Left renal pelvis (tissue), 4 donors: ENCODE measurements around the gene WNT9A. TPM values are rescaled to one million over a fixed set of nuclear protein-coding genes. Genes with fewer than 3 reads are reported as not detected.

Source experiments
- DNase-seq, 4 donors: peaks; one replicate each; pipeline ENCODE4 v3.0.0-alpha.2; 2013; ENCODE audit warnings: low read depth in 4 of 4, low spot score in 3 of 4
- polyA plus RNA-seq, 4 donors: library from polyadenylated mRNA; unstranded; fragments of 120-200 nt; gene quantifications; one replicate each; pipeline ENCODE4 v1.2.1, GENCODE V29; 2013; ENCODE audit not compliant: insufficient read length in 4 of 4

The WNT9A gene
- polyA plus RNA-seq, 4 donors = 1.1 to 9.3 (median 1.8) TPM

- no peak for DNase-seq
Observed at GRCh38 chr1:227942716-227943261, 4.9 kb downstream of the WNT9A start.

GRCh38 chr1:227942021-227942715 lies 5.6 kb downstream of the WNT9A start:
- no peak for DNase-seq

- no peak for DNase-seq
Observed at GRCh38 chr1:227941509-227942020, 6.2 kb downstream of the WNT9A start.

GRCh38 chr1:227940791-227941241 lies 6.9 kb downstream of the WNT9A start:
- no peak for DNase-seq

DNA sequence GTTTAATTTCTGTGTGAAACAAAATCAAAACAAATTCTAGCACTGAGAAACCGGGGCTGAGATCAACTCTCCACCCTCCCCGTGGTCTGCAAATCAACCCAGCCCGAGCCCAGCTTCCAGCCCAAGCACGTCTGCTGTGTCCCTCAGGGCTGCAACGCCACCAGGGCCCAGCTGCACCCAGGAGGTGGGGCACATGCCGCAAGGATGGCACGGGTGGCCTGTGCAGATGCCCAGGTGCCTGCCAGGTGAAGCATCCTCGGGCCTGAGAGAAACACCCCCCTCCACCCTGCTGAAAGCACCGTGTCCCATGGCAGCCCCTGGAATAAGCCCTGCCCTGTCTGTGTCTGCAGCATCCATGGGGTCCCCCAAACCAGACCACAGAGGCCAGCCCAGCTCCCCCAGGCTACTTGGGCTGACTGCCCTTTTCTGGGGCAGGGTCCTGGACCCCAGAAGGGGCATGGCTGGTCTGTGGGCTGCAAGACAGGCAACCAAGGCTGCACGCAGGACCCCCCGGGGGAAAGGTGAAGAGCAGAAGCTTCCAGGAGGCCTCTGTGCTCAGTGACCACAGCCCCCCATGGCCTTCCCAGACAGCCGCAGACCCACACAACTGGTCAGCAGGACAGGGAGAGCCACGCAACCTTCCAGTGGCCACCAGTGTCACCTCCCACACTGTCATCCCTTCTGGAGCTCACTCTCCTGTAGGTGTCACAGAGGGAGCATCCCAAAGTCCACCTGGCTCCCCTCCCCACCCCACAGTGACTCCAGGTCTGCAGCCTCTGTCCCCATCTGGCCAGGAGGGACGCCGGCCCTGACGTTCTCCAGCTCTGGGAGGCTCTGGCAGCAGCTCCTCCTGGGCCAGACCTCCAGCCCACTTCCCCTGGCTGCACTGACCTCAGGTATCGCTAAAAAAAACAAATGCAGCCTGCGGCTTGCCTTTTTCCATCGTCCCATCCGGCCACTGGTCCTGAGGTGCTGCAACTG lies 7.7 kb downstream of the WNT9A start:
- DNase-seq = no peak

DNA sequence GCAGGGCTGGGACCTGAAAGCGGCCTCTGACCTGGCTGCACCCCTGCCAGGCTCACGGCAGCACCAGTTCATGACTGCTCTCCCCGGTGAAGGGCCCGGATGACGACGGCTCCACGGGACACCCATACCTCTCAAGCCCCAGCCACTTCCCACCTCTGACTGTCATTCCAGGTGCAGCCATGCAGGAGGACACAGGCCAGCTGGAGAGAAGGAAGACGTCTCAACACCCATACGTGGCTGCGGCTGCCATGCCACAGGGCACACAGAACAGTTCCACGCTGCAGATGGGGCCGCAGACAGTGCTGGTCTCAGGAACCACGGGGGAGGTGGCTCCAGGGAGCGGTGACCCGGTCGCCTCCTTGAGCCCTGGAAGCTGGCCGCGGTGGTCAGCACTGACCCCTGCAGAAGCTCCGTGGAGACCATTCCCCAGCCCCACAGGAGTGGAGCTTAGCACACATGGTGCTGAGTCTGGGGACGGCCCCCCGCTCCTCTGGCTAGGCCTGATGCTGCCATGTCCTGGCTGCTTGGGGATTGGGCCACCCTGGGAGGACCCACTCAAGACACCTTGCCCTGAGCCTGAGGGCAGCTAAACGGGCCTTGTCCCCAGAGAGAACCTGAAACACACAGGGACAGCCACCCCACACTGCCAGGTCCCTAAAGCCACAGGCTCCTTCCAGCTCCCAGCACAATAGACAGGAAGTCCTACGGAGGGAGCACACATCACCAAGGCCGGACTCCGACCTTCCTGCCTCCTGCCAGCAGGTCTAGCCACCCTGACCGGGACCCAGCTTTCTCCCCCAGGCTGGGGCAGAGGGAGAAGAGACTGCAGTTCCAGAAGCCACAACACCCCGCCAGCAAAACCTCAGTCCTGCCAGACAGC lies 8.6 kb downstream of the WNT9A start:
- no peak for DNase-seq

- DNase-seq = no peak
Observed at GRCh38 chr1:227938276-227938675, 9.5 kb downstream of the WNT9A start.

DNA sequence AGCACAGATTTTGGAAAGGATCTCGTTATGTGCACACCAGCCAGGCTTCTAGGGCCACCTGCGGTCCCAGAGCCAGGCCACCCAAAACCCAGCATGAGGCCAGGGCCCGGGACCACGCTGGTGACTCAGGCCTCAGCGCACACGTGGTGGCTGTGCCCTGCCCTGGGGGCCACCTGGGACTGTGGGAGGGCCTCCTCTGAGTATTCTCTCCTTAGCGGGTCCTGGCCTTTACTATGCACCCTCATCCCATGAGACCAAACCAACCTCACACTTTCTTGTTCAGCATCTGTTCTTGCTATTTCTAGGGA lies 9.9 kb downstream of the WNT9A start:
- DNase-seq = no peak

GRCh38 chr1:227937031-227937837 lies 10.5 kb downstream of the WNT9A start:
- no peak for DNase-seq

DNA sequence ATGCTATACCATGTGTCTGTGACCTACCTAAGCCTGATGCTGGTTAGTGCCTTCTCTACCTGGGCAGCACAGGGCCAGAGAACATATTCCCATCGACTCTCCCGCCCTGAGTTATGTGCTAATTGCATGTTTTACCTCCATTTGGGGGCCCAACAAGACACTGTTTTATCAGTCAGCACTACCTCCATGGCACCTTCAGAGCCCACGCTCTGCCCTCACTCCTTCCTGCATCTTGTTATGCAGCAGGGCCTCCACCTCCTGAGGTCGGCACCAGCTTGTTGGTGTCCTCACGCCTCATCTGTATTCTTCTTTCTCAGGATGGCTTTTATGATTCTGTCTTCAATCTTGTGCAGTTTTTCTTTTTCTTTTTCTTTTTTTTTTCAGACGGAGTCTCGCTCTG lies 11.9 kb downstream of the WNT9A start:
- no peak for DNase-seq

DNA sequence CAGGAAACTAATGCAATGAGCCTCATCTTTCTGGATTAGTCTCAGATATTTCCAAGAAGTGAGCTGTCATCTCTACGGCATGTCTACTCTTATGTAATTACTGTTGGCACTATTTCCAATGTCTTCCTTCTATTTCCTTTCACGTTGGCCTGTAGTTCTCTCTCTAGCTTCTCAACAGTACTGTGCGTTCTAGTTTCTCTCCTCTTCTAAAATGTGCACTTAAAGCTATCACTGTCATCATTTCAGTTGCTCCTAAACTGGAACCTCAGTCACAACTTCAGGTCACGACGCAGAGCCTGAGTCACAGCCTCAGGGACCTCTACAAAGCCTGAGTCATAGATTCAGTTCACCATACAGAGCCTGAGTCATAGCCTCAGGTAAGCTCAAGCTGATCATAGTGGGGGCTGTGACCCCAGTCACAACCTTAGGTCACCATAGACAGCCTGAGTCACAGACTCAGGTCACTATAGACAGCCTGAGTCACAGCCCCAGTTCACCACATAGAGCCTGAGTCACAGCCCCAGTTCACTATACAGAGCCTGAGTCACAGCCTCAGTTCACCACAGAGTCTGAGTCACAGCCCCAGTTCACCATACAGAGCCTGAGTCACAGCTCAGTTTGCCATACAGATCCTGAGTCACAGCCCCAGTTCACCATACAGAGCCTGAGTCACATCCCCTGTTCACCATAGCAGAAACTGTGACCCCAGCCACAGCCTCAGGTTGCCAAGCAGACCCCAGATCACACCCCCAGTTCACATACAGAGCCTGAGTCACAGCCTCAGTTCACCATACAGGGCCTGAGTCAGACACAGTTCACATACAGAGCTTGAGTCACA lies 13.0 kb downstream of the WNT9A start:
- no peak for DNase-seq

- DNase-seq = no peak
Observed at GRCh38 chr1:227929751-227930472, 17.8 kb downstream of the WNT9A start.

- DNase-seq = no peak
Observed at GRCh38 chr1:227928811-227929375, 18.8 kb downstream of the WNT9A start.

GRCh38 chr1:227927971-227928741 lies 19.6 kb downstream of the WNT9A start:
- no peak for DNase-seq

GRCh38 chr1:227926896-227927885 lies 20.5 kb downstream of the WNT9A start:
- DNase-seq = no peak
